Mesenchymal stem cell (in vitro differentiated cells and primary cell): ENCODE results near the gene LARP1B.

ENCODE experiments used
- DNase-seq: peaks from one replicate; pipeline ENCODE4 v3.0.0-alpha.2; 2013
- H2AFZ ChIP-seq: one replicate; pipeline ENCODE4 v1.6.1; 2013; ENCODE audit warnings: low read depth, mild to moderate bottlenecking, control low read depth, inconsistent platforms, low read length, moderate library complexity
- H2AK5ac ChIP-seq: 2 replicates; pipeline ENCODE4 v1.6.1; 2013; ENCODE audit warnings: low read length, moderate library complexity, mild to moderate bottlenecking, inconsistent platforms; ENCODE audit not compliant: severe bottlenecking
- H2BK120ac ChIP-seq: one replicate; pipeline ENCODE4 v1.6.1; 2013; ENCODE audit warnings: low read depth, mild to moderate bottlenecking, inconsistent platforms, low read length, moderate library complexity
- H2BK12ac ChIP-seq, 2 experiments: one replicate each; pipeline ENCODE4 v1.6.1; 2013; ENCODE audit warnings: inconsistent platforms in 2 of 2, low read length in 2 of 2, mild to moderate bottlenecking in 2 of 2, moderate library complexity in 2 of 2, control low read depth in 1 of 2
- H2BK15ac ChIP-seq: one replicate; pipeline ENCODE4 v1.6.1; 2013; ENCODE audit warnings: mild to moderate bottlenecking, low read depth, inconsistent platforms; ENCODE audit not compliant: poor library complexity, severe bottlenecking
- H2BK5ac ChIP-seq: 2 replicates; pipeline ENCODE4 v1.6.1; 2013; ENCODE audit warnings: low read depth, mild to moderate bottlenecking, low read length, control low read depth, inconsistent platforms; ENCODE audit not compliant: poor library complexity, severe bottlenecking
- H3K14ac ChIP-seq, 2 experiments: one replicate each; pipeline ENCODE4 v1.6.1; 2013; ENCODE audit warnings: inconsistent platforms in 2 of 2, low read length in 2 of 2, control low read depth in 1 of 2, mild to moderate bottlenecking in 1 of 2, moderate library complexity in 1 of 2
- H3K18ac ChIP-seq, 2 experiments: one replicate each; pipeline ENCODE4 v1.6.1; 2013; ENCODE audit warnings: inconsistent platforms in 2 of 2, low read length in 2 of 2, control low read depth in 1 of 2, low read depth in 1 of 2, mild to moderate bottlenecking in 1 of 2
- H3K23ac ChIP-seq, 2 experiments: one replicate each; pipeline ENCODE4 v1.6.1; 2013; ENCODE audit warnings: inconsistent platforms in 2 of 2, low read length in 2 of 2, mild to moderate bottlenecking in 2 of 2, moderate library complexity in 2 of 2, control low read depth in 1 of 2
- H3K27ac ChIP-seq: 2 replicates; pipeline ENCODE4 v1.5.1; 2013; ENCODE audit warnings: mild to moderate bottlenecking, moderate library complexity, low read length, control low read depth, inconsistent platforms; ENCODE audit not compliant: poor library complexity, severe bottlenecking
- H3K27me3 ChIP-seq, 2 experiments: 2 replicates each; pipeline versions ENCODE4 v1.6.1 to v1.7.0; 2013; ENCODE audit warnings: low read length in 2 of 2, mild to moderate bottlenecking in 2 of 2, moderate library complexity in 2 of 2, control low read depth in 1 of 2, inconsistent platforms in 1 of 2; ENCODE audit not compliant: control insufficient read depth in 1 of 2, insufficient read depth in 1 of 2
- H3K36me3 ChIP-seq, 2 experiments: 2 replicates each; pipeline versions ENCODE4 v1.6.1 to v1.7.0; 2013; ENCODE audit warnings: low read length in 2 of 2, control low read depth in 1 of 2, inconsistent platforms in 1 of 2, low read depth in 1 of 2, mild to moderate bottlenecking in 1 of 2; ENCODE audit not compliant: insufficient read depth in 2 of 2, control insufficient read depth in 1 of 2
- H3K4ac ChIP-seq, 2 experiments: one replicate each; pipeline ENCODE4 v1.6.1; 2013; ENCODE audit warnings: inconsistent platforms in 2 of 2, low read length in 2 of 2, mild to moderate bottlenecking in 2 of 2, moderate library complexity in 2 of 2, control low read depth in 1 of 2, low read depth in 1 of 2
- H3K4me1 ChIP-seq: 2 replicates; pipeline ENCODE4 v1.6.1; 2013; ENCODE audit warnings: low read depth, low read length, control low read depth; ENCODE audit not compliant: control insufficient read depth, insufficient read depth
- H3K4me2 ChIP-seq: 2 replicates; pipeline ENCODE4 v1.6.1; 2013; ENCODE audit warnings: low read length, mild to moderate bottlenecking, inconsistent platforms; ENCODE audit not compliant: poor library complexity, severe bottlenecking
- H3K4me3 ChIP-seq, 2 experiments: 2 replicates each; pipeline versions ENCODE4 v1.5.1 to v1.7.0; 2013; ENCODE audit warnings: low read length in 2 of 2, mild to moderate bottlenecking in 2 of 2, control low read depth in 1 of 2, low read depth in 1 of 2; ENCODE audit not compliant: insufficient read depth in 1 of 2
- H3K79me1 ChIP-seq: replicated peaks from 2 replicates; pipeline ENCODE4 v1.6.1; 2013; ENCODE audit warnings: mild to moderate bottlenecking, control low read depth, low read length, inconsistent platforms; ENCODE audit not compliant: poor library complexity, severe bottlenecking
- H3K9ac ChIP-seq: 2 replicates; pipeline ENCODE4 v1.7.0; 2013; ENCODE audit warnings: mild to moderate bottlenecking, low read length, moderate library complexity
- H3K9me3 ChIP-seq: 2 replicates; pipeline ENCODE4 v1.7.0; 2013; ENCODE audit warnings: mild to moderate bottlenecking, low read length; ENCODE audit not compliant: control insufficient read depth
- H4K8ac ChIP-seq: one replicate; pipeline ENCODE4 v1.6.1; 2013; ENCODE audit warnings: inconsistent platforms, mild to moderate bottlenecking, low read length, moderate library complexity
- H4K91ac ChIP-seq: one replicate; pipeline ENCODE4 v1.6.1; 2013; ENCODE audit warnings: mild to moderate bottlenecking, low read length, inconsistent platforms
- WGBS: methylation state at CpG from one replicate; pipeline ENCODE4 v1.1.7; 2013; ENCODE audit warnings: mixed read lengths; 5-methylcytosine and 5-hydroxymethylcytosine counted together

LARP1B gene

GRCh38 chr4:128241425-128241913 is 180.4 kb downstream of the LARP1B start:
- no peak overlapping the region for H3K4ac ChIP-seq
- peak overlapping the region; percentile 80 for H3K27ac ChIP-seq
- H3K23ac ChIP-seq = no peak overlapping the region
- H3K14ac ChIP-seq = no peak overlapping the region
- H2BK15ac ChIP-seq = no peak overlapping the region
- H2BK120ac ChIP-seq = no peak overlapping the region
- H4K91ac ChIP-seq = no peak overlapping the region
- H3K36me3 ChIP-seq = no peaks in the 10 kb centered on the region
- peak overlapping the region; percentile 5 for H4K8ac ChIP-seq
- peak overlapping the region; percentile 67 for H2AFZ ChIP-seq
- peak overlapping the region; percentile 75 for H3K9ac ChIP-seq
- H2BK5ac ChIP-seq = no peak overlapping the region
- no peaks in the 10 kb centered on the region for H3K27me3 ChIP-seq
- H3K18ac ChIP-seq = peak overlapping the region in 1 of 2 experiments; percentile 24
- H3K79me1 ChIP-seq = peaks cover 2% of the 10 kb centered on the region
- H2AK5ac ChIP-seq = peak overlapping the region; percentile 45
- 23% methylated on average over 3 of the region's 3 CpGs for WGBS
- no peak overlapping the region for H3K4me2 ChIP-seq
- H3K9me3 ChIP-seq = no peaks in the 10 kb centered on the region
- peak overlapping the region in 1 of 2 experiments; percentile 8 for H3K4me3 ChIP-seq
- DNase-seq = peak; percentile 92
- H2BK12ac ChIP-seq = no peak overlapping the region
- H3K4me1 ChIP-seq = peaks cover 12% of the 10 kb centered on the region

- H2BK5ac ChIP-seq = no peak overlapping the region
- H2AK5ac ChIP-seq = peak overlapping the region; percentile 92
- peak overlapping the region; percentile 37 to 67 for H2BK12ac ChIP-seq
- no peak overlapping the region for H4K91ac ChIP-seq
- no peak overlapping the region for H4K8ac ChIP-seq
- H3K9ac ChIP-seq = peak overlapping the region; percentile 75
- H3K36me3 ChIP-seq = no peaks in the 10 kb centered on the region
- no peak overlapping the region for H3K4me3 ChIP-seq
- 89% methylated on average over 3 of the region's 3 CpGs for WGBS
- H3K79me1 ChIP-seq = peaks cover 2% of the 10 kb centered on the region
- no peak overlapping the region for H3K23ac ChIP-seq
- peak overlapping the region; percentile 80 for H3K27ac ChIP-seq
- no peaks in the 10 kb centered on the region for H3K27me3 ChIP-seq
- no peak overlapping the region for H2AFZ ChIP-seq
- no peak overlapping the region for H3K14ac ChIP-seq
- H3K18ac ChIP-seq = no peak overlapping the region
- no peak overlapping the region for H2BK120ac ChIP-seq
- no peak for DNase-seq
- no peak overlapping the region for H3K4me2 ChIP-seq
- no peak overlapping the region for H2BK15ac ChIP-seq
- peaks cover 12% of the 10 kb centered on the region for H3K4me1 ChIP-seq
- H3K9me3 ChIP-seq = no peaks in the 10 kb centered on the region
- H3K4ac ChIP-seq = no peak overlapping the region
Measured at GRCh38 chr4:128241981-128242380, 180.9 kb downstream of the LARP1B start.

- Histone ChIP-seq H2AK5ac (peak overlapping the region; percentile 92), H3K4me2 (no peak overlapping the region), H3K27ac (peak overlapping the region; percentile 80), H2AFZ (no peak overlapping the region), H2BK15ac (no peak overlapping the region), H3K18ac (no peak overlapping the region), H3K79me1 (peaks cover 2% of the 10 kb centered on the region), H3K4ac (no peak overlapping the region), H3K14ac (no peak overlapping the region), H2BK5ac (peak overlapping the region; percentile 36), H3K36me3 (no peaks in the 10 kb centered on the region), H3K4me3 (no peak overlapping the region), H3K4me1 (peaks cover 12% of the 10 kb centered on the region), H3K9ac (no peak overlapping the region), H3K27me3 (no peaks in the 10 kb centered on the region), H2BK12ac (peak overlapping the region in 1 of 2 experiments; percentile 37), H4K91ac (no peak overlapping the region), H3K9me3 (peaks cover under 1% of the 10 kb centered on the region), H2BK120ac (no peak overlapping the region), H3K23ac (no peak overlapping the region), H4K8ac (no peak overlapping the region)
- no peak for DNase-seq
- WGBS = 97% methylated on average over 4 of the region's 4 CpGs
Measured at GRCh38 chr4:128242601-128243000, 181.5 kb downstream of the LARP1B start.

- H3K4ac ChIP-seq = no peak overlapping the region
Measured at GRCh38 chr4:128244379-128244778, 183.3 kb downstream of the LARP1B start.

More at GRCh38 chr4:128244379-128244778, 183.3 kb downstream of the LARP1B start:
- peaks cover 17% of the 10 kb centered on the region for H3K9me3 ChIP-seq
- H2BK5ac ChIP-seq = no peak overlapping the region
- no peak overlapping the region for H2BK15ac ChIP-seq
- 57% methylated on average over 2 of the region's 2 CpGs for WGBS
- no peak overlapping the region for H3K9ac ChIP-seq
- DNase-seq = peak; percentile 30
- H2BK120ac ChIP-seq = no peak overlapping the region
- no peak overlapping the region for H4K91ac ChIP-seq
- no peak overlapping the region for H3K14ac ChIP-seq
- H3K27ac ChIP-seq = no peak overlapping the region
- no peaks in the 10 kb centered on the region for H3K36me3 ChIP-seq
- H2AFZ ChIP-seq = no peak overlapping the region
- H4K8ac ChIP-seq = no peak overlapping the region
- no peak overlapping the region for H3K4me2 ChIP-seq
- peaks cover 12% of the 10 kb centered on the region for H3K4me1 ChIP-seq
- H3K4me3 ChIP-seq = no peak overlapping the region
- no peak overlapping the region for H2AK5ac ChIP-seq
- no peaks in the 10 kb centered on the region for H3K27me3 ChIP-seq
- peaks cover 2% of the 10 kb centered on the region for H3K79me1 ChIP-seq
- no peak overlapping the region for H3K18ac ChIP-seq
- no peak overlapping the region for H2BK12ac ChIP-seq
- no peak overlapping the region for H3K23ac ChIP-seq
